K562 (cell line): ENCODE data around the gene FGF14. TPM values are rescaled to one million over a fixed set of nuclear protein-coding genes. Genes with fewer than 3 reads are reported as not detected.

Experiments used
- ATAC-seq: fragments of 200-7000 bp; cut with Tn5 transposase; 3 replicates; pipeline ENCODE4 v1.9.1; 2020; ENCODE audit warnings: moderate library complexity
- BruUV-seq: library from RNA; stranded (reverse); fragments of 400-500 nt; replicated peaks from 2 replicates; lab custom pipeline; 2021; lab: Mats Ljungman, UMichigan
- CTCF ChIA-PET: fragments of 300-600 bp; formaldehyde crosslinking; extraction: SDS; loops from one replicate; lab custom pipeline; 2021; ENCODE audit warnings: low intra/inter-chr PET ratio; lab: Yijun Ruan, JAX
- POLR2A ChIA-PET: fragments of 300-600, 350-650 bp; sonication (Branson Sonifier 250); formaldehyde crosslinking; extraction: SDS; loops from one replicate; lab custom pipeline; 2021; ENCODE audit warnings: antibody characterized with exemption, inconsistent platforms; lab: Yijun Ruan, JAX
- DNase-seq, 4 experiments: peaks; one replicate each; pipeline versions ENCODE4 v3.0.0 to v3.0.0-alpha.2; 2011 to 2018; ENCODE audit warnings: low spot score in 3 of 4, mixed read lengths in 3 of 4; ENCODE audit errors: extremely low read depth in 1 of 4
- FAIRE-seq: peaks from 2 replicates; lab custom pipeline; 2011; peaks lifted over from hg19 to GRCh38; lab: Jason Lieb, UNC
- H2AFZ ChIP-seq: 2 replicates; pipeline ENCODE4 v1.6.0; 2011; ENCODE audit warnings: low read depth, low read length, control low read depth, inconsistent platforms
- H3K27ac ChIP-seq: fragments of 200-600 bp; 3 replicates; pipeline ENCODE4 v1.8.0; 2011; ENCODE audit warnings: low read depth, mild to moderate bottlenecking, control low read depth, inconsistent platforms, low read length, moderate library complexity, mixed read lengths; ENCODE audit errors: extremely low read depth
- H3K27me3 ChIP-seq, 2 experiments: fragments of 300-600 bp in 1 of 2; 2 replicates in 1 of 2; 3 replicates in 1 of 2; pipeline versions ENCODE4 v1.6.0 to v1.8.0; 2011; ENCODE audit warnings: inconsistent platforms in 2 of 2, low read length in 2 of 2, mild to moderate bottlenecking in 1 of 2, mixed read lengths in 1 of 2, moderate library complexity in 1 of 2; ENCODE audit not compliant: control insufficient read depth in 2 of 2, insufficient read depth in 2 of 2
- H3K36me3 ChIP-seq: fragments of 300-600 bp; 3 replicates; pipeline ENCODE4 v1.8.0; 2011; ENCODE audit warnings: mild to moderate bottlenecking, low read length, inconsistent platforms; ENCODE audit not compliant: control insufficient read depth, insufficient read depth
- H3K4me1 ChIP-seq, 2 experiments: fragments of 200-600 bp in 1 of 2; replicated peaks in 1 of 2; 2 replicates in 1 of 2; 3 replicates in 1 of 2; pipeline versions ENCODE4 v1.5.1 to v1.8.0; 2011; ENCODE audit warnings: inconsistent platforms in 2 of 2, low read length in 2 of 2, mild to moderate bottlenecking in 1 of 2, mixed read lengths in 1 of 2, moderate library complexity in 1 of 2; ENCODE audit not compliant: control insufficient read depth in 2 of 2, insufficient read depth in 2 of 2
- H3K4me2 ChIP-seq: 2 replicates; pipeline ENCODE4 v1.6.1; 2011; ENCODE audit warnings: low read length, control low read depth, inconsistent platforms, mixed read lengths; ENCODE audit not compliant: insufficient read depth
- H3K4me3 ChIP-seq: fragments of 200-600 bp; sonication (generic), shearing (Covaris generic); 2 replicates; pipeline ENCODE4 v1.5.1; 2016; ENCODE audit warnings: control low read depth, inconsistent platforms
- H3K79me2 ChIP-seq: fragments of 200-600 bp; 3 replicates; pipeline ENCODE4 v1.8.0; 2011; ENCODE audit warnings: low read length, inconsistent platforms; ENCODE audit not compliant: control insufficient read depth, insufficient read depth
- H3K9ac ChIP-seq, 2 experiments: 2 replicates each; pipeline versions ENCODE4 v1.6.0 to v1.6.1; 2011; ENCODE audit warnings: low read depth in 2 of 2, low read length in 2 of 2, control low read depth in 1 of 2, inconsistent platforms in 1 of 2, mild to moderate bottlenecking in 1 of 2, mixed read lengths in 1 of 2; ENCODE audit not compliant: insufficient read depth in 1 of 2
- H3K9me1 ChIP-seq: one replicate; pipeline ENCODE4 v1.6.0; 2011; ENCODE audit warnings: inconsistent platforms, mild to moderate bottlenecking, low read length, moderate library complexity; ENCODE audit not compliant: control insufficient read depth, insufficient read depth
- H3K9me3 ChIP-seq: replicated peaks from 2 replicates; pipeline ENCODE4 v1.5.1; 2011; ENCODE audit warnings: low read depth, low read length, inconsistent platforms; ENCODE audit not compliant: control insufficient read depth, insufficient read depth
- H4K20me1 ChIP-seq: replicated peaks from 2 replicates; pipeline ENCODE4 v1.6.1; 2011; ENCODE audit warnings: low read length, inconsistent platforms, mixed read lengths; ENCODE audit not compliant: control insufficient read depth, insufficient read depth
- GABPA ChIP-seq: fragments of 200-800 bp; sonication (Bioruptor generic); conservative IDR thresholded peaks from 2 replicates; pipeline ENCODE4 v1.6.1; 2016; ENCODE audit warnings: low read depth, missing genetic modification characterization, missing compliant biosample characterization
- PATZ1 ChIP-seq: fragments of 250-450 bp; sonication (Bioruptor Pico); IDR thresholded peaks from 2 replicates; pipeline ENCODE4 v1.5.0; 2020; ENCODE audit warnings: mild to moderate bottlenecking, borderline replicate concordance
- YY1 ChIP-seq, 3 experiments: IDR thresholded peaks; 2 replicates each; pipeline ENCODE4 v1.6.1; 2011; ENCODE audit warnings: low read length in 2 of 3, mild to moderate bottlenecking in 2 of 3, moderate library complexity in 2 of 3, borderline replicate concordance in 1 of 3, control low read depth in 1 of 3, low read depth in 1 of 3; ENCODE audit not compliant: insufficient read depth in 3 of 3, insufficient replicate concordance in 2 of 3, control insufficient read depth in 1 of 3, insufficient read length in 1 of 3; ENCODE audit errors: extremely low read depth in 1 of 3
- ZFP36 ChIP-seq: fragments of 150-350 bp; IDR thresholded peaks from 2 replicates; pipeline ENCODE4 v1.6.1; 2018; ENCODE audit warnings: low read length, low read depth; ENCODE audit not compliant: partially characterized antibody
- ZNF134 ChIP-seq: fragments of 250-450 bp; sonication (Bioruptor Pico); conservative IDR thresholded peaks from 2 replicates; pipeline ENCODE4 v1.4.0; 2020
- in situ Hi-C: fragments of 300-500 bp; cut with MboI; formaldehyde crosslinking; loops from 4 replicates; pipeline ENCODE4 v1.15.0; 2018; ENCODE audit warnings: inconsistent platforms, mixed read lengths
- intact Hi-C: fragments of 100-400 bp; cut with micrococcal nuclease; formaldehyde crosslinking; loops from 2 replicates; pipeline ENCODE4 v1.14.2; 2022
- polyA plus RNA-seq, 8 experiments: library from polyadenylated mRNA; depleted of rRNA in 4 of 8; stranded (reverse) in 5 of 8; unstranded in 3 of 8; fragments of >200 nt; fragmentation: Nextera tagmentation in 2 of 8; fragmentation: Illumina TruSeq in 1 of 8; extraction: Ambion mirVana in 2 of 8; extraction: Trizol in 1 of 8; gene quantifications; 2 replicates each; pipeline versions ENCODE4 v1.2.1 to v1.2.3, GENCODE V29; 2011 to 2014; ENCODE audit warnings: inconsistent platforms in 1 of 8, missing spikeins in 1 of 8
- total RNA-seq, 7 experiments: library from RNA; depleted of rRNA in 6 of 7; stranded (reverse); fragments of >200 nt in 6 of 7; fragmentation: Illumina TruSeq in 2 of 7; extraction: Trizol in 2 of 7; gene quantifications; 2 replicates each; pipeline versions ENCODE4 v1.2.1 to v1.2.3, GENCODE V29; 2011 to 2021; ENCODE audit warnings: low replicate concordance in 1 of 7

Gene FGF14
- total and polyA plus RNA-seq, 9 of the 15 experiments (the other 6 are each of a cell fraction or from before 2014, with no cell fraction given), result not detected

- ChIA-PET POLR2A (no interaction called here), CTCF (no interaction called here)
- no peak overlapping the region for H3K27ac ChIP-seq
- in situ Hi-C loops (no loop called here), intact Hi-C loops (no loop called here)
- no peak overlapping the region for H3K4me3 ChIP-seq
- H3K9me3 ChIP-seq, result no peaks in the 10 kb centered on the region
- H3K4me2 ChIP-seq, result no peak overlapping the region
- no peaks in the 10 kb centered on the region for H3K79me2 ChIP-seq
- no peaks in the 10 kb centered on the region for H3K36me3 ChIP-seq
- H3K4me1 ChIP-seq, result no peaks in the 10 kb centered on the region
- H3K27me3 ChIP-seq, result no peaks in the 10 kb centered on the region
- ATAC-seq, result no peak
- H4K20me1 ChIP-seq, result no peaks in the 10 kb centered on the region
- TF ChIP-seq YY1 (IDR thresholded peaks at IDR 0.05; ENCODE audit: borderline replicate concordance in 1 of 3, control insufficient read depth in 1 of 3, extremely low read depth in 1 of 3, insufficient read depth in 3 of 3, insufficient read length in 1 of 3, insufficient replicate concordance in 2 of 3, low read depth in 1 of 3, low read length in 2 of 3), result no peak
- TF ChIP-seq PATZ1 (CRISPR knock-in tag), result no peak
- no peak for TF ChIP-seq ZFP36
- no peak for TF ChIP-seq ZNF134 (CRISPR knock-in tag)
- no peak for TF ChIP-seq GABPA (tag)
- no peak for FAIRE-seq
- H3K9ac ChIP-seq, result no peak overlapping the region
- no peak for DNase-seq
- no peaks in the 10 kb centered on the region for H3K9me1 ChIP-seq
- no TSS peak for BruUV-seq
- H2AFZ ChIP-seq, result no peak overlapping the region
These were observed 418.9 kb downstream of the FGF14 start for GRCh38 chr13:101982903-101983302.
